H1 (cell line): ENCODE data around the gene GATA5. TPM values are rescaled to one million over a fixed set of nuclear protein-coding genes. Genes with fewer than 3 reads are reported as not detected.

Source experiments
- CTCF ChIA-PET: fragments of 300-600 bp; sonication (Branson Sonifier 250); formaldehyde crosslinking; loops from one replicate; lab custom pipeline; 2021; ENCODE audit not compliant: partially characterized antibody; lab: Charles Lee
- POLR2A ChIA-PET: fragments of 300-600 bp; sonication (Branson Sonifier 250); formaldehyde crosslinking; loops from one replicate; lab custom pipeline; 2021; ENCODE audit warnings: inconsistent platforms; ENCODE audit not compliant: partially characterized antibody; lab: Charles Lee
- DNase-seq, 2 experiments: peaks; one replicate each; pipeline versions ENCODE4 v3.0.0 to v3.0.0-alpha.2; 2010 to 2022; ENCODE audit warnings: low spot score in 2 of 2, low read depth in 1 of 2, mixed read lengths in 1 of 2
- FAIRE-seq: peaks from 2 replicates; lab custom pipeline; 2011; peaks lifted over from hg19 to GRCh38; lab: Jason Lieb, UNC
- H2AFZ ChIP-seq: 2 replicates; pipeline ENCODE4 v1.8.1; 2012; ENCODE audit warnings: low read length, inconsistent platforms
- H2AK5ac ChIP-seq: 2 replicates; pipeline ENCODE4 v1.6.1; 2013; ENCODE audit warnings: low read depth, low read length
- H2BK120ac ChIP-seq: replicated peaks from 2 replicates; pipeline ENCODE3; 2013; ENCODE audit warnings: low read depth, low read length, inconsistent platforms
- H2BK12ac ChIP-seq: 2 replicates; pipeline ENCODE4 v1.6.1; 2013; ENCODE audit warnings: low read depth, low read length
- H2BK15ac ChIP-seq: 2 replicates; pipeline ENCODE4 v1.6.1; 2013; ENCODE audit warnings: low read length
- H2BK20ac ChIP-seq: 2 replicates; pipeline ENCODE4 v1.6.1; 2013; ENCODE audit warnings: low read length
- H2BK5ac ChIP-seq: 2 replicates; pipeline ENCODE4 v1.6.1; 2013; ENCODE audit warnings: low read depth, low read length
- H3K14ac ChIP-seq: 2 replicates; pipeline ENCODE4 v1.6.1; 2013; ENCODE audit warnings: inconsistent platforms; ENCODE audit not compliant: insufficient read length
- H3K18ac ChIP-seq: 2 replicates; pipeline ENCODE4 v1.6.1; 2013; ENCODE audit warnings: low read length; ENCODE audit errors: extremely low read depth
- H3K23ac ChIP-seq: 2 replicates; pipeline ENCODE4 v1.6.1; 2013; ENCODE audit warnings: inconsistent platforms; ENCODE audit not compliant: insufficient read length
- H3K23me2 ChIP-seq: 2 replicates; pipeline ENCODE4 v1.6.1; 2013; ENCODE audit warnings: low read depth, low read length
- H3K27ac ChIP-seq: 2 replicates; pipeline ENCODE4 v1.6.1; 2011; ENCODE audit warnings: low read depth, low read length, inconsistent platforms
- H3K27me3 ChIP-seq, 4 experiments: replicated peaks in 1 of 4; 1 replicate in 1 of 4; 2 replicates in 3 of 4; pipeline versions ENCODE4 v1.6.1 to v1.8.1; 2011 to 2013; ENCODE audit warnings: low read length in 3 of 4, mild to moderate bottlenecking in 3 of 4, inconsistent platforms in 2 of 4, mixed read lengths in 2 of 4, moderate library complexity in 1 of 4; ENCODE audit not compliant: control insufficient read depth in 3 of 4, insufficient read depth in 3 of 4; ENCODE audit errors: extremely low read depth in 1 of 4
- H3K36me3 ChIP-seq, 4 experiments: 2 replicates each; pipeline versions ENCODE4 v1.6.1 to v1.8.1; 2011 to 2013; ENCODE audit warnings: mild to moderate bottlenecking in 4 of 4, low read length in 3 of 4, moderate library complexity in 2 of 4, control low read depth in 1 of 4, inconsistent platforms in 1 of 4; ENCODE audit not compliant: insufficient read depth in 4 of 4, control insufficient read depth in 2 of 4
- H3K4ac ChIP-seq: replicated peaks from 2 replicates; pipeline ENCODE3; 2013; ENCODE audit warnings: low read length, low read depth, mixed read lengths, inconsistent platforms; ENCODE audit not compliant: insufficient read length
- H3K4me1 ChIP-seq, 4 experiments: replicated peaks in 1 of 4; 1 replicate in 1 of 4; 2 replicates in 3 of 4; pipeline versions ENCODE4 v1.6.1 to v1.8.1; 2011 to 2013; ENCODE audit warnings: low read length in 3 of 4, inconsistent platforms in 2 of 4, mixed read lengths in 1 of 4; ENCODE audit not compliant: insufficient read depth in 4 of 4, control insufficient read depth in 3 of 4
- H3K4me2 ChIP-seq, 2 experiments: 2 replicates each; pipeline versions ENCODE4 v1.6.1 to v1.8.1; 2011 to 2013; ENCODE audit warnings: low read depth in 2 of 2, low read length in 2 of 2, control low read depth in 1 of 2, inconsistent platforms in 1 of 2, mild to moderate bottlenecking in 1 of 2; ENCODE audit not compliant: insufficient read depth in 1 of 2
- H3K4me3 ChIP-seq, 4 experiments: fragments of 200-600, 300-600 bp in 1 of 4; sonication (generic), shearing (Covaris generic), sonication (Bioruptor Twin) in 1 of 4; 2 replicates each; pipeline versions ENCODE4 v1.5.1 to v1.8.1; 2011 to 2016; ENCODE audit warnings: low read length in 4 of 4, low read depth in 3 of 4, control low read depth in 2 of 4, inconsistent platforms in 2 of 4, mild to moderate bottlenecking in 2 of 4, mixed read lengths in 1 of 4, moderate library complexity in 1 of 4; ENCODE audit not compliant: insufficient read depth in 2 of 4; ENCODE audit errors: extremely low read depth in 1 of 4
- H3K56ac ChIP-seq: replicated peaks from 2 replicates; pipeline ENCODE3; 2013; ENCODE audit warnings: low read depth, mild to moderate bottlenecking, mixed read lengths, low read length, inconsistent platforms; ENCODE audit not compliant: insufficient read length
- H3K79me1 ChIP-seq: 2 replicates; pipeline ENCODE4 v1.6.1; 2013; ENCODE audit warnings: low read depth, low read length, control low read depth
- H3K79me2 ChIP-seq, 2 experiments: 2 replicates each; pipeline versions ENCODE4 v1.6.1 to v1.8.1; 2012 to 2013; ENCODE audit warnings: low read length in 2 of 2, mild to moderate bottlenecking in 2 of 2, inconsistent platforms in 1 of 2; ENCODE audit not compliant: insufficient read depth in 2 of 2, control insufficient read depth in 1 of 2
- H3K9ac ChIP-seq, 4 experiments: replicated peaks in 1 of 4; 1 replicate in 1 of 4; 2 replicates in 3 of 4; pipeline versions ENCODE4 v1.6.1 to v1.8.1; 2011 to 2013; ENCODE audit warnings: low read depth in 3 of 4, low read length in 3 of 4, control low read depth in 2 of 4, mild to moderate bottlenecking in 2 of 4, moderate library complexity in 2 of 4, inconsistent platforms in 1 of 4; ENCODE audit errors: extremely low read depth in 1 of 4
- H3K9me3 ChIP-seq, 2 experiments: 2 replicates each; pipeline versions ENCODE4 v1.6.1 to v1.8.1; 2012 to 2013; ENCODE audit warnings: mild to moderate bottlenecking in 2 of 2, moderate library complexity in 2 of 2, control low read depth in 1 of 2, inconsistent platforms in 1 of 2, low read depth in 1 of 2, low read length in 1 of 2, mixed read lengths in 1 of 2; ENCODE audit not compliant: insufficient read depth in 2 of 2
- H4K20me1 ChIP-seq, 2 experiments: replicated peaks in 1 of 2; 2 replicates each; pipeline versions ENCODE3 to v1.8.1; 2011 to 2013; ENCODE audit warnings: inconsistent platforms in 2 of 2, low read length in 2 of 2, mild to moderate bottlenecking in 1 of 2; ENCODE audit not compliant: insufficient read depth in 2 of 2, control insufficient read depth in 1 of 2
- H4K5ac ChIP-seq: 2 replicates; pipeline ENCODE4 v1.6.1; 2013; ENCODE audit warnings: low read length, low read depth, mixed read lengths, inconsistent platforms; ENCODE audit not compliant: insufficient read length
- H4K8ac ChIP-seq: 2 replicates; pipeline ENCODE4 v1.8.0; 2013; ENCODE audit warnings: mild to moderate bottlenecking, moderate library complexity, low read length, inconsistent platforms; ENCODE audit not compliant: insufficient read depth; ENCODE audit errors: extremely low read depth
- H4K91ac ChIP-seq: replicated peaks from 2 replicates; pipeline ENCODE3; 2013; ENCODE audit warnings: low read length, mixed read lengths, inconsistent platforms; ENCODE audit not compliant: insufficient read length
- ATF3 ChIP-seq: IDR thresholded peaks from 2 replicates; pipeline ENCODE4 v1.6.1; 2011; ENCODE audit warnings: low read depth, mild to moderate bottlenecking, low read length; ENCODE audit not compliant: insufficient read depth
- BACH1 ChIP-seq: IDR thresholded peaks from 2 replicates; pipeline ENCODE4 v1.6.1; 2012; ENCODE audit warnings: low read length, improper control_type of control experiment
- CEBPB ChIP-seq: IDR thresholded peaks from 2 replicates; pipeline ENCODE4 v1.6.1; 2012; ENCODE audit warnings: low read depth, low read length
- CTCF ChIP-seq, 3 experiments: IDR thresholded peaks; 1 replicate in 2 of 3; 2 replicates in 1 of 3; pipeline versions ENCODE4 v1.5.1 to v1.6.1; 2011; ENCODE audit warnings: low read length in 3 of 3, mild to moderate bottlenecking in 3 of 3, inconsistent platforms in 2 of 3, low read depth in 1 of 3, moderate library complexity in 1 of 3; ENCODE audit not compliant: insufficient read depth in 1 of 3; ENCODE audit errors: control extremely low read depth in 1 of 3
- EZH2 ChIP-seq: fragments of 200-600 bp; sonication (generic); IDR thresholded peaks from 2 replicates; pipeline ENCODE4 v1.7.1; 2012; ENCODE audit warnings: low read depth, mild to moderate bottlenecking, moderate library complexity, low read length, inconsistent platforms; ENCODE audit not compliant: severe bottlenecking
- JUND ChIP-seq: IDR thresholded peaks from 2 replicates; pipeline ENCODE4 v1.6.1; 2011; ENCODE audit warnings: mild to moderate bottlenecking, improper control_type of control experiment, low read length
- RAD21 ChIP-seq, 2 experiments: IDR thresholded peaks in 1 of 2; conservative IDR thresholded peaks in 1 of 2; 2 replicates each; pipeline ENCODE4 v1.6.1; 2011; ENCODE audit warnings: low read depth in 2 of 2, low read length in 2 of 2, improper control_type of control experiment in 1 of 2, inconsistent platforms in 1 of 2, mild to moderate bottlenecking in 1 of 2, moderate library complexity in 1 of 2
- TAF7 ChIP-seq: optimal IDR thresholded peaks from 2 replicates; pipeline ENCODE3; 2011; ENCODE audit warnings: low read depth, mild to moderate bottlenecking, inconsistent platforms, low read length, moderate library complexity, borderline replicate concordance
- WGBS, 2 experiments: shearing (Covaris generic) in 1 of 2; methylation state at CpG; one replicate each; pipeline versions ENCODE4 v1.1.6 to v1.1.7; 2013 to 2015; ENCODE audit warnings: low lambda C conversion rate in 2 of 2, mixed read lengths in 2 of 2, inconsistent platforms in 1 of 2, low coverage in 1 of 2, missing lambda C conversion rate in 1 of 2; ENCODE audit not compliant: insufficient replicate concordance in 2 of 2, insufficient coverage in 1 of 2, insufficient read length in 1 of 2; ENCODE audit errors: extremely low coverage in 1 of 2, missing lambda C conversion rate in 1 of 2; 5-methylcytosine and 5-hydroxymethylcytosine counted together
- polyA plus RNA-seq, 7 experiments: library from polyadenylated mRNA; depleted of rRNA in 3 of 7; stranded (reverse) in 5 of 7; unstranded in 2 of 7; fragments of >200 nt in 5 of 7; fragments of 200-250 nt in 2 of 7; gene quantifications; 1 replicate in 5 of 7; 2 replicates in 1 of 7; 4 replicates in 1 of 7; pipeline versions ENCODE4 v1.2.1 to v1.2.3, GENCODE V29; 2011 to 2013; ENCODE audit warnings: missing spikeins in 2 of 7, mixed read lengths in 2 of 7
- total RNA-seq: library from RNA; stranded (reverse); fragmentation: NEBNext Ultra II Directional; extraction: Animal tissue kit (Norgen Biotek cat#: 25700); gene quantifications from 2 replicates; pipeline ENCODE4 v1.2.1, GENCODE V29; 2021

GATA5 gene
- total and polyA plus RNA-seq, 2 of the 8 experiments (the other 6 are each of a cell fraction or from before 2014, with no cell fraction given): 0.08 to 0.11 TPM

GRCh38 chr20:62449951-62450691, 25.7 kb downstream of the GATA5 start:
- Histone ChIP-seq H3K4me2 (no peak overlapping the region), H3K56ac (no peak overlapping the region), H3K23ac (no peak overlapping the region), H3K27me3 (no peaks in the 10 kb centered on the region), H3K18ac (no peak overlapping the region), H3K9ac (no peak overlapping the region), H2BK12ac (no peak overlapping the region), H3K23me2 (peaks cover 5% of the 10 kb centered on the region; the same call in 1 of the 2 replicates), H2BK15ac (no peak overlapping the region), H4K5ac (no peak overlapping the region), H4K91ac (no peak overlapping the region), H2BK20ac (no peak overlapping the region), H3K14ac (no peak overlapping the region), H3K4me1 (peaks cover 0 to 4% (median 0%) of the 10 kb centered on the region in 4 experiments; a peak in 1 of 7 replicates), H3K4ac (no peak overlapping the region), H4K8ac (no peak overlapping the region), H2BK120ac (no peak overlapping the region), H4K20me1 (no peaks in the 10 kb centered on the region), H3K27ac (no peak overlapping the region), H3K4me3 (no peak overlapping the region), H2AK5ac (no peak overlapping the region), H3K79me1 (no peaks in the 10 kb centered on the region), H2AFZ (no peak overlapping the region), H3K79me2 (no peaks in the 10 kb centered on the region), H2BK5ac (no peak overlapping the region), H3K9me3 (no peaks in the 10 kb centered on the region), H3K36me3 (no peaks in the 10 kb centered on the region)
- FAIRE-seq: no peak
- ChIA-PET CTCF (interaction anchor here (0.7 to 2.6 kb wide), 10 partner anchors 8 to 69 kb away, joined by 3 to 7 read pairs (median 3); partner anchors contain the start of gene RBBP8NL), POLR2A (interaction anchor here (1.2 to 1.5 kb wide), 3 partner anchors 24 to 366 kb away, joined by 3 to 5 read pairs (median 3); no protein-coding TSS in a partner anchor)
- no peak for DNase-seq
- 86% methylated on average over 23 of the region's 24 CpGs; no CpG with 5 or more reads in 1 of the 2 experiments for WGBS, 2 experiments
- no peak for TF ChIP-seq TAF7
- no peak for TF ChIP-seq RAD21 (IDR thresholded peaks at IDR 0.05 in 1 of 2, conservative IDR thresholded peaks at IDR 0.05 in 1 of 2; ENCODE audit: low read depth in 2 of 2, low read length in 2 of 2)
- TF ChIP-seq CTCF (IDR thresholded peaks at IDR 0.05; ENCODE audit: control extremely low read depth in 1 of 3, insufficient read depth in 1 of 3, low read depth in 1 of 3, low read length in 3 of 3): peak in 1 of 3 experiments; percentile 4; a peak in 1 of 4 replicates
- no peak for TF ChIP-seq JUND
- no peak for TF ChIP-seq EZH2
- TF ChIP-seq CEBPB: no peak
- no peak for TF ChIP-seq BACH1
- TF ChIP-seq ATF3: no peak
